Left lung (tissue), 10 donors: ENCODE measurements around the gene CDH8. TPM values are rescaled to one million over a fixed set of nuclear protein-coding genes. Genes with fewer than 3 reads are reported as not detected.

ENCODE experiments used
- ATAC-seq: fragments of 200-7000 bp; cut with Tn5 transposase; one replicate; pipeline ENCODE4 v1.9.1; 2020; ENCODE audit warnings: moderate library complexity
- DNase-seq, 4 donors: peaks; one replicate each; pipeline ENCODE4 v3.0.0-alpha.2; 2013 to 2020
- H3K27ac ChIP-seq, 2 donors: fragments of 200-600 bp; sonication (generic) in 1 of 2; one replicate each; pipeline versions ENCODE4 v1.5.0 to v1.8.0; 2020 to 2021
- H3K27me3 ChIP-seq, 2 donors: fragments of 200-600 bp; sonication (generic) in 1 of 2; one replicate each; pipeline versions ENCODE4 v1.5.0 to v1.8.0; 2020 to 2021
- H3K36me3 ChIP-seq, 2 donors: fragments of 200-600 bp; sonication (generic) in 1 of 2; one replicate each; pipeline versions ENCODE4 v1.5.0 to v1.8.0; 2020 to 2021
- H3K4me1 ChIP-seq, 2 donors: fragments of 200-600 bp; one replicate each; pipeline ENCODE4 v1.8.0; 2021
- H3K4me3 ChIP-seq, 2 donors: fragments of 200-600 bp; sonication (generic) in 1 of 2; one replicate each; pipeline versions ENCODE4 v1.5.0 to v1.8.0; 2020 to 2021; ENCODE audit warnings: mild to moderate bottlenecking in 1 of 2
- H3K9me3 ChIP-seq, 2 donors: fragments of 200-600 bp; sonication (generic) in 1 of 2; one replicate each; pipeline versions ENCODE4 v1.5.0 to v1.8.0; 2020 to 2021
- intact Hi-C, 2 donors: fragments of 100-400 bp; cut with DNase I; formaldehyde crosslinking; loops; one replicate each; pipeline versions ENCODE4 v1.11.2 to v1.14.2; 2022
- polyA plus RNA-seq, 6 donors: library from polyadenylated mRNA; unstranded; fragments of 120-200 nt; gene quantifications; one replicate each; pipeline ENCODE4 v1.2.1, GENCODE V29; 2013; ENCODE audit not compliant: insufficient read length in 6 of 6
- total RNA-seq, 2 donors: library from RNA; stranded (reverse); fragmentation: NEBNext Ultra II Directional; extraction: Animal tissue kit (Norgen Biotek cat#: 25700); gene quantifications; one replicate each; pipeline ENCODE4 v1.2.1, GENCODE V29; 2021
- TF ChIP-seq, protein P1 (sequence below), 2 donors: fragments of 200-600 bp; sonication (generic) in 1 of 2; IDR thresholded peaks; one replicate each; pipeline versions ENCODE4 v1.5.0 to v1.8.0; 2021; ENCODE audit warnings: antibody characterized with exemption in 2 of 2
- donor health status: DM: no; HTN: yes; CAD: no.
- donor health status: DM: no; HTN: no; CAD: no.

The CDH8 gene
- total and polyA plus RNA-seq, 8 donors, result 0.17 to 2.5 (median 1.2) TPM

DNA sequence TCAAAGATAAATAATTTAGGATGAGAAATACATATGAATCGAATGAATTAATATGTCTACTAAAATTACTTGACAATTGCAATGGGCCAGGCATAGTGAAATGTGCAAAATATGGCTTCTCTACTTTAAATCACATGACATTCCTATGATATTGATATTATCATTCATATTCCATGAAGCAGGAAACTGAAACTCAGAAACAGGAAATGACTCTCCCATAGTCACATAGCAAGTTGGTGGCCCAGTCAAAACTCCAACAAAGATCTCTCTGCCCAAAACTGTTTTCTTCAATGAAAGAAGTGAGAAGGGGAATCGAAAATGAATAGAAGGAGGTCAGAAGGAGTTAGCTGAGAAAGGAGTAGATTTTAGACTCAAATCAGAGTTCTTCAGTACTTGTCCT lies 272.2 kb downstream of the CDH8 start:
- Histone ChIP-seq H3K36me3 (no peaks in the 10 kb centered on the region), H3K27me3 (no peaks in the 10 kb centered on the region), H3K4me1 (no peaks in the 10 kb centered on the region), H3K4me3 (no peak overlapping the region), H3K27ac (no peak overlapping the region), H3K9me3 (no peaks in the 10 kb centered on the region)
- DNase-seq (no peak), ATAC-seq (no peak)
- intact Hi-C loops, result no loop called here
- TF ChIP-seq, protein P1, sequence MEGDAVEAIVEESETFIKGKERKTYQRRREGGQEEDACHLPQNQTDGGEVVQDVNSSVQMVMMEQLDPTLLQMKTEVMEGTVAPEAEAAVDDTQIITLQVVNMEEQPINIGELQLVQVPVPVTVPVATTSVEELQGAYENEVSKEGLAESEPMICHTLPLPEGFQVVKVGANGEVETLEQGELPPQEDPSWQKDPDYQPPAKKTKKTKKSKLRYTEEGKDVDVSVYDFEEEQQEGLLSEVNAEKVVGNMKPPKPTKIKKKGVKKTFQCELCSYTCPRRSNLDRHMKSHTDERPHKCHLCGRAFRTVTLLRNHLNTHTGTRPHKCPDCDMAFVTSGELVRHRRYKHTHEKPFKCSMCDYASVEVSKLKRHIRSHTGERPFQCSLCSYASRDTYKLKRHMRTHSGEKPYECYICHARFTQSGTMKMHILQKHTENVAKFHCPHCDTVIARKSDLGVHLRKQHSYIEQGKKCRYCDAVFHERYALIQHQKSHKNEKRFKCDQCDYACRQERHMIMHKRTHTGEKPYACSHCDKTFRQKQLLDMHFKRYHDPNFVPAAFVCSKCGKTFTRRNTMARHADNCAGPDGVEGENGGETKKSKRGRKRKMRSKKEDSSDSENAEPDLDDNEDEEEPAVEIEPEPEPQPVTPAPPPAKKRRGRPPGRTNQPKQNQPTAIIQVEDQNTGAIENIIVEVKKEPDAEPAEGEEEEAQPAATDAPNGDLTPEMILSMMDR (IDR thresholded peaks at IDR 0.05), result no peak

DNA sequence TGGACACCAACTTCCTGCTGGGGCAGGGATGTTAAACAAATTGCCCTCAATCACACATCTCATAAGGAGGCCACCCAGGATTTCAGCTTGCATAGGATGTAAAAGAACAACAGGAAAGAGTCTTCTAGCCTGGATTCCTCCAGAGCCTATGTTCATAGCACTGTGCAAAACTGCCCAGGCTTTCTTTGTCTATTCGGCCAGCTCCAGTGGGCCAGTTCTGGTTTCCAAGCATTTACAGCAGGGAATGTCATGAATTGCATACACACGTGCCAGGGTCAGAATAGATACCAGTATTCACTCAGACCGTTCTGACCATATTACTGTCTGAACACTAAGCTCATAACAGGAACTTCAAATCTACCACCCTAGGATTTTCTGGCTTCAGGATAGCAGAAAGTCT lies 273.2 kb downstream of the CDH8 start:
- intact Hi-C loops, result no loop called here
- H3K9me3 ChIP-seq, result no peaks in the 10 kb centered on the region
- TF ChIP-seq, protein P1 (IDR thresholded peaks at IDR 0.05), result no peak
- H3K36me3 ChIP-seq, result no peaks in the 10 kb centered on the region
- no peaks in the 10 kb centered on the region for H3K27me3 ChIP-seq
- DNase-seq (no peak), ATAC-seq (no peak)
- H3K4me3 ChIP-seq, result no peak overlapping the region
- H3K4me1 ChIP-seq, result no peaks in the 10 kb centered on the region
- no peak overlapping the region for H3K27ac ChIP-seq

DNA sequence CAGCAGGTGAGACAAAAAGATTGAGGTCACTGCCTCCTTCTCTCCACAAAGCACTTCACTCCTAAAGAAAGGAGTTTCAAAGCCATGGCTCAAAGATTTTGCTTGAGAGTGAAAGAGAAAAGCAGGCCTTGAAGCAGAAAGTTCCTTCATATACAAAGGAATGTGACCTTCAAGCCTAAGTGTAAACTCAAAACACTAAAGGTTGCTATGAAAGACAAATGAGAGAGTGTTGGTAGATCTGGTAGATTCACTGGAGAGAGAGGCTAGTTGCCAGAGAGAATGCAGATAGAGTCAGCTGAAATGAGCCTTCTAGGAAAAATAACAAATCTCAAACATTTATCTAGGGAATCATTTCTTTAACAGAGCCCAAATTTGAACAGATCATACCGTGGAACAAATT lies 305.2 kb downstream of the CDH8 start:
- TF ChIP-seq, protein P1 (IDR thresholded peaks at IDR 0.05), result no peak
- ATAC-seq (no peak), DNase-seq (no peak)
- Histone ChIP-seq H3K4me1 (no peaks in the 10 kb centered on the region), H3K27me3 (no peaks in the 10 kb centered on the region), H3K4me3 (no peak overlapping the region), H3K36me3 (no peaks in the 10 kb centered on the region), H3K9me3 (no peaks in the 10 kb centered on the region), H3K27ac (no peak overlapping the region)
- intact Hi-C loops, result no loop called here

DNA sequence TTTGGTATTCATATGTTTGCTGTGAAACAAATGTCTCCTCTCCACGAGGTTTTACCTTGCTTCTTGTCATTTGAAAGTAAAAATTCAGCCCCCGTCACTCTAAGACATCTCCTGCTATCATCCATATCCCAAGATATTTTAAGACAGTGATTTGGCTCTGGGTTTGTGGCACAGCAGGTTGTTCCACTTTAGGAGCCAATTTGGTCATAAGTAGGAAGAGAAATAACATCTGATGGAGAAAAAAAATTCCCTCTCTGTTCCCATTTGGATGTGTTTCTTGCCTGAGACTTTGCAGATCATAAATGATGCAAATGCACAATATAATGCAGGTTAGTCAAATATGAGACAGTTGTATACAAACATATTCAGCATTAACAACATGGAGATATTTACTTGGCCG lies 309.5 kb downstream of the CDH8 start:
- H3K27ac ChIP-seq, result no peak overlapping the region
- no peaks in the 10 kb centered on the region for H3K36me3 ChIP-seq
- H3K4me3 ChIP-seq, result no peak overlapping the region
- TF ChIP-seq, protein P1 (IDR thresholded peaks at IDR 0.05), result no peak
- DNase-seq, result no peak
- intact Hi-C loops, result no loop called here
- ATAC-seq, result no peak
- H3K27me3 ChIP-seq, result no peaks in the 10 kb centered on the region
- H3K9me3 ChIP-seq, result no peaks in the 10 kb centered on the region
- no peaks in the 10 kb centered on the region for H3K4me1 ChIP-seq

DNA sequence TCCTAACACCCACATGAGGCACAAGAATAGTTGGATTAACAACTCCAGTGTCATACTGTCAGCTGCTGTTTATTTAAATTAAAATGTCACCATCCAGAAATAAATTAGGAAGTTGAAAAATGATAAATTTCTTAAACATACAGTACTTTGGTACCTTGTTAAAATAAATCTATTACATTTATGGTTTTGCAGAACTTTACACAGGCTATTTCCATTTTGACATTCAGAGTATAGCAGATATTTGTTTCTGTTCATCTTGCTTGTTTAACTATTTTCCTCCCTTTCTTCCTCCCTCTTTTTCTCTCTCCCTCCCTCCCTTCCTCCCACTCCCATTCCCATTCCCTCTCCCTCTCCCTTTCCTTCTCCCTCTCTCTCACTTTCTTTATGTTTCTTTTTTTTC lies 310.1 kb downstream of the CDH8 start:
- DNase-seq, result no peak
- intact Hi-C loops, result no loop called here
- TF ChIP-seq, protein P1 (IDR thresholded peaks at IDR 0.05), result no peak

More for the DNA sequence above, 310.1 kb downstream of the CDH8 start:
- Histone ChIP-seq H3K4me1 (no peaks in the 10 kb centered on the region), H3K36me3 (no peaks in the 10 kb centered on the region), H3K9me3 (no peaks in the 10 kb centered on the region), H3K27me3 (no peaks in the 10 kb centered on the region), H3K27ac (no peak overlapping the region), H3K4me3 (no peak overlapping the region)
- ATAC-seq, result no peak
